Vagina (tissue), 2 donors: ENCODE measurements around the gene ATP11A.

Experiments used
- POLR2A ChIP-seq, 2 donors: fragments of 450-650 bp; IDR thresholded peaks; one replicate each; pipeline ENCODE4 v1.6.1; 2017; ENCODE audit warnings: antibody characterized with exemption in 2 of 2, mild to moderate bottlenecking in 2 of 2, moderate library complexity in 2 of 2
- TF ChIP-seq, protein P1 (sequence below), 3 experiments: fragments of 450-650 bp in 2 of 3; fragments of 200-600 bp in 1 of 3; sonication (generic) in 1 of 3; IDR thresholded peaks; one replicate each; pipeline ENCODE4 v1.5.1; 2017 to 2019; ENCODE audit warnings: antibody characterized with exemption in 3 of 3, mild to moderate bottlenecking in 2 of 3, moderate library complexity in 2 of 3

DNA sequence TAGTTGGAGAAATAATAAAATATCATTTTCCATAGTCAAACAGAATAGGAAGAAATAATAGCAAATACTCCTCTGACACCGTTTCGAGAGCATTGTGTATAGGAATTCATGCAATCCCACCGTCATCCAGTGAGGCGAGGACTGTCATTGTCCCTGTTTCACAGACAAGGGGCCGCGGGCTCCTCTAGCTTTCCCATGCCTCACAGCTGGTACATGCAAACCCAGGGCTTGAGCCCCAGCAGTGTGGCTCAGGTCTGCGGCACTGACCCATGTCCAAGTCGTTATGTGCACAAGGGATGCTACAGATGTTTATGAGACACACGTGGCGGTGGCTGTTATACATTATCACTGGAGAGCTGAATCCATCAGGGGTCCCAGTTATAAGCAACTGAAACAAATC is 18.5 kb upstream of the ATP11A start:
- TF ChIP-seq, protein P1, sequence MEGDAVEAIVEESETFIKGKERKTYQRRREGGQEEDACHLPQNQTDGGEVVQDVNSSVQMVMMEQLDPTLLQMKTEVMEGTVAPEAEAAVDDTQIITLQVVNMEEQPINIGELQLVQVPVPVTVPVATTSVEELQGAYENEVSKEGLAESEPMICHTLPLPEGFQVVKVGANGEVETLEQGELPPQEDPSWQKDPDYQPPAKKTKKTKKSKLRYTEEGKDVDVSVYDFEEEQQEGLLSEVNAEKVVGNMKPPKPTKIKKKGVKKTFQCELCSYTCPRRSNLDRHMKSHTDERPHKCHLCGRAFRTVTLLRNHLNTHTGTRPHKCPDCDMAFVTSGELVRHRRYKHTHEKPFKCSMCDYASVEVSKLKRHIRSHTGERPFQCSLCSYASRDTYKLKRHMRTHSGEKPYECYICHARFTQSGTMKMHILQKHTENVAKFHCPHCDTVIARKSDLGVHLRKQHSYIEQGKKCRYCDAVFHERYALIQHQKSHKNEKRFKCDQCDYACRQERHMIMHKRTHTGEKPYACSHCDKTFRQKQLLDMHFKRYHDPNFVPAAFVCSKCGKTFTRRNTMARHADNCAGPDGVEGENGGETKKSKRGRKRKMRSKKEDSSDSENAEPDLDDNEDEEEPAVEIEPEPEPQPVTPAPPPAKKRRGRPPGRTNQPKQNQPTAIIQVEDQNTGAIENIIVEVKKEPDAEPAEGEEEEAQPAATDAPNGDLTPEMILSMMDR (IDR thresholded peaks at IDR 0.05): no peak
- no peak for TF ChIP-seq POLR2A (IDR thresholded peaks at IDR 0.05)
